Measurements from ENCODE around the gene TH.

Gene TH

GRCh38 chr11:2211113-2211971, 39.7 kb upstream of the TH start:
- H3K9me3 Mint-ChIP-seq: no peaks in the 10 kb centered on the region
- H3K36me3 Mint-ChIP-seq: no peaks in the 10 kb centered on the region
- H3K4me1 Mint-ChIP-seq: no peaks in the 10 kb centered on the region
- peaks cover 63% of the 10 kb centered on the region for H3K27me3 Mint-ChIP-seq
- H3K4me3 Mint-ChIP-seq: no peak overlapping the region
- no peak for ATAC-seq
- no peak overlapping the region for H3K27ac Mint-ChIP-seq

- Mint-ChIP-seq H3K27ac (no peak overlapping the region), H3K4me1 (no peaks in the 10 kb centered on the region), H3K4me3 (no peak overlapping the region), H3K9me3 (no peaks in the 10 kb centered on the region), H3K36me3 (no peaks in the 10 kb centered on the region), H3K27me3 (peaks cover 63% of the 10 kb centered on the region)
- ATAC-seq: no peak
These were observed 38.9 kb upstream of the TH start for GRCh38 chr11:2210366-2211112.

- H3K9me3 Mint-ChIP-seq: no peaks in the 10 kb centered on the region
- ATAC-seq: no peak
- no peak overlapping the region for H3K27ac Mint-ChIP-seq
These were observed 38.3 kb upstream of the TH start for GRCh38 chr11:2209900-2210321.

GRCh38 chr11:2209370-2209801, 37.8 kb upstream of the TH start:
- Mint-ChIP-seq H3K9me3 (no peaks in the 10 kb centered on the region), H3K36me3 (no peaks in the 10 kb centered on the region), H3K4me3 (no peak overlapping the region), H3K4me1 (no peaks in the 10 kb centered on the region), H3K27me3 (peaks cover 53% of the 10 kb centered on the region), H3K27ac (no peak overlapping the region)
- ATAC-seq: no peak

More at GRCh38 chr11:2209900-2210321, 38.3 kb upstream of the TH start:
- H3K27me3 Mint-ChIP-seq: peaks cover 58% of the 10 kb centered on the region
- no peaks in the 10 kb centered on the region for H3K4me1 Mint-ChIP-seq
- H3K36me3 Mint-ChIP-seq: no peaks in the 10 kb centered on the region
- no peak overlapping the region for H3K4me3 Mint-ChIP-seq

GRCh38 chr11:2208691-2209369, 37.2 kb upstream of the TH start:
- H3K4me3 Mint-ChIP-seq: no peak overlapping the region
- no peak overlapping the region for H3K27ac Mint-ChIP-seq
- no peaks in the 10 kb centered on the region for H3K9me3 Mint-ChIP-seq
- H3K4me1 Mint-ChIP-seq: no peaks in the 10 kb centered on the region
- no peak for ATAC-seq
- peaks cover 50% of the 10 kb centered on the region for H3K27me3 Mint-ChIP-seq
- no peaks in the 10 kb centered on the region for H3K36me3 Mint-ChIP-seq

GRCh38 chr11:2207773-2208621, 36.4 kb upstream of the TH start:
- no peak for ATAC-seq
- H3K27me3 Mint-ChIP-seq: peaks cover 44% of the 10 kb centered on the region
- H3K4me1 Mint-ChIP-seq: no peaks in the 10 kb centered on the region
- H3K4me3 Mint-ChIP-seq: no peak overlapping the region
- H3K27ac Mint-ChIP-seq: no peak overlapping the region
- no peaks in the 10 kb centered on the region for H3K36me3 Mint-ChIP-seq
- no peaks in the 10 kb centered on the region for H3K9me3 Mint-ChIP-seq

- Mint-ChIP-seq H3K27me3 (peaks cover 44% of the 10 kb centered on the region), H3K9me3 (no peaks in the 10 kb centered on the region), H3K36me3 (no peaks in the 10 kb centered on the region), H3K4me3 (no peak overlapping the region), H3K4me1 (no peaks in the 10 kb centered on the region), H3K27ac (no peak overlapping the region)
- no peak for ATAC-seq
These were observed 35.6 kb upstream of the TH start for GRCh38 chr11:2207212-2207611.

GRCh38 chr11:2205981-2206690, 34.5 kb upstream of the TH start:
- Mint-ChIP-seq H3K36me3 (no peaks in the 10 kb centered on the region), H3K27me3 (peaks cover 40% of the 10 kb centered on the region), H3K9me3 (peaks cover 2% of the 10 kb centered on the region), H3K4me1 (no peaks in the 10 kb centered on the region), H3K27ac (no peak overlapping the region), H3K4me3 (no peak overlapping the region)
- ATAC-seq: no peak

GRCh38 chr11:2205214-2205720, 33.7 kb upstream of the TH start:
- H3K4me1 Mint-ChIP-seq: no peaks in the 10 kb centered on the region
- H3K27ac Mint-ChIP-seq: no peak overlapping the region
- ATAC-seq: no peak
- peaks cover 31% of the 10 kb centered on the region for H3K27me3 Mint-ChIP-seq
- no peak overlapping the region for H3K4me3 Mint-ChIP-seq
- H3K36me3 Mint-ChIP-seq: no peaks in the 10 kb centered on the region
- H3K9me3 Mint-ChIP-seq: peaks cover 5% of the 10 kb centered on the region

GRCh38 chr11:2204361-2205213, 33.0 kb upstream of the TH start:
- no peaks in the 10 kb centered on the region for H3K4me1 Mint-ChIP-seq
- H3K27me3 Mint-ChIP-seq: peaks cover 25% of the 10 kb centered on the region

GRCh38 chr11:2203440-2204259, 32.0 kb upstream of the TH start:
- Mint-ChIP-seq H3K27ac (no peak overlapping the region), H3K4me3 (no peak overlapping the region), H3K27me3 (peaks cover 17% of the 10 kb centered on the region), H3K9me3 (peaks cover 5% of the 10 kb centered on the region), H3K36me3 (no peaks in the 10 kb centered on the region), H3K4me1 (no peaks in the 10 kb centered on the region)
- ATAC-seq: peak; percentile 18

More at GRCh38 chr11:2204361-2205213, 33.0 kb upstream of the TH start:
- no peak for ATAC-seq
- peaks cover 5% of the 10 kb centered on the region for H3K9me3 Mint-ChIP-seq
- no peaks in the 10 kb centered on the region for H3K36me3 Mint-ChIP-seq
- H3K27ac Mint-ChIP-seq: no peak overlapping the region
- no peak overlapping the region for H3K4me3 Mint-ChIP-seq

- ATAC-seq: no peak
- Mint-ChIP-seq H3K4me3 (no peak overlapping the region), H3K27ac (no peak overlapping the region), H3K9me3 (peaks cover 5% of the 10 kb centered on the region), H3K36me3 (no peaks in the 10 kb centered on the region), H3K27me3 (peaks cover 16% of the 10 kb centered on the region), H3K4me1 (no peaks in the 10 kb centered on the region)
These were observed 31.4 kb upstream of the TH start for GRCh38 chr11:2202900-2203439.

Data from stimulated activated memory B cell treated with anti-CD40 and anti-IgM and Interleukin-4, amounts not matched to agents 10 μg/mL and 1 μg/mL and 100 μg/mL, for 72 hours (primary cell).